H9 (cell line): ENCODE data around the gene CRB3. TPM values are rescaled to one million over a fixed set of nuclear protein-coding genes. Genes with fewer than 3 reads are reported as not detected.

Source experiments
- DNase-seq: peaks from one replicate; pipeline ENCODE4 v3.0.0-alpha.2; 2017
- H2AFZ ChIP-seq: one replicate; pipeline ENCODE4 v1.6.1; 2013; ENCODE audit warnings: mild to moderate bottlenecking, low read length, control low read depth, moderate library complexity
- H2AK5ac ChIP-seq: 2 replicates; pipeline ENCODE4 v1.6.1; 2013; ENCODE audit warnings: low read length, control low read depth, mixed read lengths; ENCODE audit not compliant: insufficient read length
- H2BK120ac ChIP-seq: one replicate; pipeline ENCODE4 v1.6.1; 2013; ENCODE audit warnings: low read depth, mild to moderate bottlenecking, low read length, control low read depth, inconsistent platforms; ENCODE audit not compliant: poor library complexity, severe bottlenecking
- H2BK12ac ChIP-seq: 2 replicates; pipeline ENCODE4 v1.6.1; 2013; ENCODE audit warnings: low read length, control low read depth, mixed read lengths, low read depth; ENCODE audit not compliant: insufficient read length
- H2BK15ac ChIP-seq: 2 replicates; pipeline ENCODE4 v1.6.1; 2013; ENCODE audit warnings: low read depth, low read length, control low read depth
- H2BK20ac ChIP-seq: one replicate; pipeline ENCODE4 v1.6.1; 2013; ENCODE audit warnings: low read depth, mild to moderate bottlenecking, low read length, control low read depth, inconsistent platforms; ENCODE audit not compliant: poor library complexity, severe bottlenecking
- H2BK5ac ChIP-seq: 2 replicates; pipeline ENCODE4 v1.6.1; 2013; ENCODE audit warnings: low read length, control low read depth, mixed read lengths; ENCODE audit not compliant: insufficient read length
- H3K14ac ChIP-seq: 2 replicates; pipeline ENCODE4 v1.6.1; 2013; ENCODE audit warnings: low read length, control low read depth; ENCODE audit not compliant: insufficient read depth
- H3K18ac ChIP-seq: 2 replicates; pipeline ENCODE4 v1.6.1; 2013; ENCODE audit warnings: low read depth, mild to moderate bottlenecking, mixed read lengths, low read length, control low read depth; ENCODE audit not compliant: insufficient read length
- H3K23ac ChIP-seq: 2 replicates; pipeline ENCODE4 v1.6.1; 2013; ENCODE audit warnings: low read length, control low read depth, mixed read lengths, low read depth; ENCODE audit not compliant: insufficient read length
- H3K23me2 ChIP-seq: 2 replicates; pipeline ENCODE4 v1.6.1; 2013; ENCODE audit warnings: low read depth, mild to moderate bottlenecking, mixed read lengths, low read length, control low read depth; ENCODE audit not compliant: insufficient read length, poor library complexity, severe bottlenecking
- H3K27ac ChIP-seq: 2 replicates; pipeline ENCODE4 v1.5.1; 2013; ENCODE audit warnings: low read length, control low read depth, mixed read lengths, low read depth; ENCODE audit not compliant: insufficient read length
- H3K27me3 ChIP-seq: 2 replicates; pipeline ENCODE4 v1.6.1; 2013; ENCODE audit warnings: low read length, control low read depth, inconsistent platforms; ENCODE audit not compliant: insufficient read depth
- H3K4ac ChIP-seq: 2 replicates; pipeline ENCODE4 v1.6.1; 2013; ENCODE audit warnings: low read depth, mild to moderate bottlenecking, control low read depth, inconsistent platforms, low read length, moderate library complexity
- H3K4me1 ChIP-seq: 2 replicates; pipeline ENCODE4 v1.6.1; 2013; ENCODE audit warnings: low read length, control low read depth, inconsistent platforms; ENCODE audit not compliant: insufficient read depth
- H3K4me2 ChIP-seq: 2 replicates; pipeline ENCODE4 v1.6.1; 2013; ENCODE audit warnings: low read length, control low read depth, mixed read lengths; ENCODE audit not compliant: insufficient read length, insufficient read depth
- H3K56ac ChIP-seq: 2 replicates; pipeline ENCODE4 v1.6.1; 2013; ENCODE audit warnings: low read depth, mild to moderate bottlenecking, mixed read lengths, low read length, control low read depth; ENCODE audit not compliant: insufficient read length
- H3K79me1 ChIP-seq: 2 replicates; pipeline ENCODE4 v1.6.1; 2013; ENCODE audit warnings: low read depth, mild to moderate bottlenecking, moderate library complexity, low read length, control low read depth, inconsistent platforms; ENCODE audit not compliant: insufficient read depth, poor library complexity, severe bottlenecking
- H3K79me2 ChIP-seq: 2 replicates; pipeline ENCODE4 v1.6.1; 2013; ENCODE audit warnings: low read length, control low read depth, inconsistent platforms; ENCODE audit not compliant: insufficient read depth
- H3K9ac ChIP-seq: 2 replicates; pipeline ENCODE4 v1.6.1; 2013; ENCODE audit warnings: low read length, control low read depth, mixed read lengths; ENCODE audit not compliant: insufficient read length; ENCODE audit errors: extremely low read depth
- H3K9me3 ChIP-seq: one replicate; pipeline ENCODE4 v1.6.1; 2013; ENCODE audit warnings: low read depth, low read length, inconsistent platforms; ENCODE audit not compliant: control insufficient read depth
- H3T11ph ChIP-seq: one replicate; pipeline ENCODE4 v1.6.1; 2013; ENCODE audit warnings: mild to moderate bottlenecking, low read length, control low read depth, inconsistent platforms
- H4K20me1 ChIP-seq: one replicate; pipeline ENCODE4 v1.6.1; 2013; ENCODE audit not compliant: control insufficient read depth, insufficient read length, insufficient read depth
- H4K5ac ChIP-seq: 2 replicates; pipeline ENCODE4 v1.6.1; 2013; ENCODE audit warnings: low read depth, mild to moderate bottlenecking, mixed read lengths, low read length, control low read depth; ENCODE audit not compliant: insufficient read length
- H4K8ac ChIP-seq: replicated peaks from 2 replicates; pipeline ENCODE4 v1.6.1; 2013; ENCODE audit warnings: low read length, control low read depth, mixed read lengths, low read depth; ENCODE audit not compliant: insufficient read length
- H4K91ac ChIP-seq: 2 replicates; pipeline ENCODE4 v1.6.1; 2013; ENCODE audit warnings: low read depth, mild to moderate bottlenecking, moderate library complexity, mixed read lengths, low read length, control low read depth; ENCODE audit not compliant: insufficient read length
- H3K27ac Mint-ChIP-seq, 3 experiments: 2 replicates in 2 of 3; 3 replicates in 1 of 3; pipeline ENCODE4 v1.8.0; 2020 to 2021; ENCODE audit warnings: mixed read lengths in 3 of 3, mild to moderate bottlenecking in 1 of 3, moderate library complexity in 1 of 3
- H3K27me3 Mint-ChIP-seq: 2 replicates; pipeline ENCODE4 v1.8.0; 2021; ENCODE audit warnings: low read depth, mild to moderate bottlenecking, moderate library complexity, mixed read lengths
- H3K36me3 Mint-ChIP-seq, 3 experiments: 2 replicates in 2 of 3; 3 replicates in 1 of 3; pipeline ENCODE4 v1.8.0; 2020 to 2021; ENCODE audit warnings: low read depth in 3 of 3, mixed read lengths in 3 of 3; ENCODE audit not compliant: insufficient read depth in 1 of 3
- H3K4me1 Mint-ChIP-seq, 2 experiments: 2 replicates each; pipeline ENCODE4 v1.8.0; 2020; ENCODE audit warnings: mixed read lengths in 2 of 2
- H3K4me3 Mint-ChIP-seq, 2 experiments: 2 replicates in 1 of 2; 3 replicates in 1 of 2; pipeline ENCODE4 v1.8.0; 2020 to 2021; ENCODE audit warnings: mild to moderate bottlenecking in 2 of 2, mixed read lengths in 2 of 2, moderate library complexity in 1 of 2
- H3K9me3 Mint-ChIP-seq, 2 experiments: 2 replicates in 1 of 2; 3 replicates in 1 of 2; pipeline ENCODE4 v1.8.0; 2020; ENCODE audit warnings: mild to moderate bottlenecking in 2 of 2, mixed read lengths in 2 of 2, moderate library complexity in 1 of 2
- CTCF ChIP-seq: fragments of 200-600 bp; sonication (generic); conservative IDR thresholded peaks from 3 replicates; pipeline ENCODE4 v1.8.0; 2021; ENCODE audit warnings: antibody characterized with exemption, mild to moderate bottlenecking
- WGBS: extraction: QIAGEN DNeasy Blood & Tissue Kit; methylation state at CpG from one replicate; pipeline ENCODE4 v1.1.7; 2013; ENCODE audit warnings: missing lambda C conversion rate, low lambda C conversion rate, mixed read lengths; ENCODE audit not compliant: insufficient read length; ENCODE audit errors: extremely low coverage; 5-methylcytosine and 5-hydroxymethylcytosine counted together
- total RNA-seq: library from RNA; stranded (reverse); gene quantifications from 2 replicates; pipeline ENCODE4 v1.2.1, GENCODE V29; 2021

The CRB3 gene
- total RNA-seq, 1 experiment from 2014 or later, result 32.1 TPM

GRCh38 chr19:6480848-6481415 is 16.9 kb downstream of the CRB3 start:
- Histone ChIP-seq H2BK20ac (no peak overlapping the region), H4K5ac (no peak overlapping the region), H3K4me2 (no peak overlapping the region), H2AFZ (no peak overlapping the region), H3K4me1 (no peaks in the 10 kb centered on the region), H3K14ac (no peak overlapping the region), H3K79me2 (no peaks in the 10 kb centered on the region), H2BK120ac (no peak overlapping the region), H3K79me1 (no peaks in the 10 kb centered on the region), H3K23me2 (peaks cover 4% of the 10 kb centered on the region), H4K8ac (no peak overlapping the region), H3K4ac (no peak overlapping the region), H2AK5ac (no peak overlapping the region), H3K27ac (no peak overlapping the region), H3T11ph (no peak overlapping the region), H3K18ac (no peak overlapping the region), H2BK12ac (no peak overlapping the region), H3K23ac (no peak overlapping the region), H3K27me3 (no peaks in the 10 kb centered on the region), H2BK15ac (no peak overlapping the region), H3K9ac (no peak overlapping the region), H4K91ac (no peak overlapping the region), H2BK5ac (no peak overlapping the region), H3K56ac (no peak overlapping the region), H4K20me1 (no peaks in the 10 kb centered on the region), H3K9me3 (no peaks in the 10 kb centered on the region)
- Mint-ChIP-seq H3K27me3 (peaks cover 6% of the 10 kb centered on the region), H3K9me3 (no peaks in the 10 kb centered on the region), H3K4me3 (peak overlapping the region in 1 of 2 experiments; percentile 39; a peak in 1 of 5 replicates), H3K27ac (no peak overlapping the region), H3K4me1 (peaks cover 9 to 15% of the 10 kb centered on the region in 2 experiments), H3K36me3 (no peaks in the 10 kb centered on the region)
- no peak for DNase-seq
- TF ChIP-seq CTCF, result no peak
- no CpG with 5 or more reads among the region's 10 CpGs for WGBS
